Motor neuron (in vitro differentiated cells): ENCODE measurements around the gene DLX3. TPM values are rescaled to one million over a fixed set of nuclear protein-coding genes. Genes with fewer than 3 reads are reported as not detected.

Source experiments
- ATAC-seq, 8 experiments: fragments of 200-7000 bp; cut with Tn5 transposase; replicated peaks in 6 of 8; 2 replicates each; pipeline ENCODE4 v1.8.0; 2021; ENCODE audit warnings: mild to moderate bottlenecking in 8 of 8, moderate library complexity in 8 of 8
- H3K27ac ChIP-seq, 2 donors: fragments of 250-450 bp; sonication (Bioruptor Pico); 2 replicates each; pipeline ENCODE4 v1.9.0; 2021; ENCODE audit warnings: antibody characterized with exemption in 2 of 2, mild to moderate bottlenecking in 2 of 2, moderate library complexity in 1 of 2
- H3K4me1 ChIP-seq, 2 donors: fragments of 250-450 bp; sonication (Bioruptor Pico); replicated peaks in 1 of 2; 2 replicates each; pipeline ENCODE4 v1.6.1; 2021; ENCODE audit warnings: antibody characterized with exemption in 2 of 2, mild to moderate bottlenecking in 2 of 2, moderate library complexity in 1 of 2
- H3K4me3 ChIP-seq, 5 donors: fragments of 250-450 bp; sonication (Bioruptor Pico); 2 replicates each; pipeline ENCODE4 v1.9.0; 2021; ENCODE audit warnings: antibody characterized with exemption in 5 of 5, mild to moderate bottlenecking in 5 of 5, moderate library complexity in 4 of 5
- WGBS, 10 experiments: fragments of 450-650 bp; shearing (Covaris generic); methylation state at CpG; one replicate each; pipeline ENCODE4 v1.0.0; 2022; 5-methylcytosine and 5-hydroxymethylcytosine counted together
- in situ Hi-C, 9 experiments: fragments of 400-800 bp; cut with MboI; loops; one replicate each; pipeline ENCODE4 v1.15.0; 2021; ENCODE audit warnings: low sequenced_read_pairs in 9 of 9, low pct_unique_long_range_greater_than_20kb in 2 of 9; ENCODE audit not compliant: unreplicated experiment in 9 of 9
- total RNA-seq, 8 experiments: library from RNA; unstranded; fragments of 300-600 nt; gene quantifications; 2 replicates each; pipeline versions ENCODE4 v1.2.3 to v1.2.4, GENCODE V29; 2022

Gene DLX3
- total RNA-seq, 8 experiments from 2014 or later: 0.07 to 0.52 (median 0.21) TPM; not detected in 1

- 0 to 41% (median 37%) methylated on average over 1 to 6 of the region's 7 CpGs; no CpG with 5 or more reads in 4 of the 10 experiments for WGBS, 10 experiments
- Histone ChIP-seq H3K27ac (no peak overlapping the region), H3K4me1 (peaks cover 0 to 12% of the 10 kb centered on the region in 2 donors), H3K4me3 (no peak overlapping the region)
- ATAC-seq: no peak
- in situ Hi-C loops: loop anchor here (10.0 to 25.0 kb wide), 6 partner anchors 121 to 434 kb away; partner anchors contain the start of gene NXPH3 (in 1 of the 9)
Observed at GRCh38 chr17:49996121-49996494, 1.1 kb upstream of the DLX3 start.

GRCh38 chr17:49994085-49995054 lies 654 bp downstream of the DLX3 start:
- peak in 2 of 8 experiments; percentile 2 to 6 for ATAC-seq
- H3K27ac ChIP-seq: no peak overlapping the region
- in situ Hi-C loops: loop anchor here (10.0 to 25.0 kb wide), 6 partner anchors 120 to 432 kb away; partner anchors contain the start of gene NXPH3 (in 1 of the 9)
- peaks cover 0 to 12% of the 10 kb centered on the region in 2 donors for H3K4me1 ChIP-seq
- H3K4me3 ChIP-seq: no peak overlapping the region
- WGBS, 10 experiments: 0 to 11% (median 7%) methylated on average over 4 to 16 of the region's 50 CpGs; no CpG with 5 or more reads in 1 of the 10 experiments

- Histone ChIP-seq H3K27ac (no peak overlapping the region), H3K4me1 (peaks cover 0 to 11% of the 10 kb centered on the region in 2 donors), H3K4me3 (peak overlapping the region; percentile 7 to 22 (median 15))
- 0 to 88% (median 10%) methylated on average over 1 to 14 of the region's 77 CpGs; no CpG with 5 or more reads in 4 of the 10 experiments for WGBS, 10 experiments
- in situ Hi-C loops: loop anchor here (10.0 to 25.0 kb wide), 6 partner anchors 119 to 431 kb away; partner anchors contain the start of gene NXPH3 (in 1 of the 9)
- ATAC-seq: peak; percentile 8 to 29 (median 20)
Observed at GRCh38 chr17:49993423-49994060, 1.5 kb downstream of the DLX3 start.

GRCh38 chr17:49992933-49993422 lies 2.0 kb downstream of the DLX3 start:
- WGBS, 10 experiments: 6 to 33% (median 15%) methylated on average over 1 to 7 of the region's 23 CpGs; no CpG with 5 or more reads in 4 of the 10 experiments
- Histone ChIP-seq H3K27ac (no peak overlapping the region), H3K4me1 (peaks cover 0 to 8% of the 10 kb centered on the region in 2 donors), H3K4me3 (peak overlapping the region in 3 of 5 donors; percentile 7 to 22 (median 18))
- in situ Hi-C loops: loop anchor here (10.0 to 25.0 kb wide), 6 partner anchors 118 to 431 kb away; partner anchors contain the start of gene NXPH3 (in 1 of the 9)
- ATAC-seq: no peak

GRCh38 chr17:49992191-49992932 lies 2.7 kb downstream of the DLX3 start:
- WGBS, 10 experiments: 27 to 75% (median 58%) methylated on average over 1 to 7 of the region's 13 CpGs; no CpG with 5 or more reads in 1 of the 10 experiments
- peaks cover 0 to 8% of the 10 kb centered on the region in 2 donors for H3K4me1 ChIP-seq
- no peak for ATAC-seq
- no peak overlapping the region for H3K4me3 ChIP-seq
- H3K27ac ChIP-seq: no peak overlapping the region
- in situ Hi-C loops: loop anchor here (10.0 to 25.0 kb wide), 6 partner anchors 118 to 430 kb away; partner anchors contain the start of gene NXPH3 (in 1 of the 9)

GRCh38 chr17:49991409-49991808 lies 3.6 kb downstream of the DLX3 start:
- ATAC-seq: no peak
- in situ Hi-C loops: loop anchor here (10.0 to 25.0 kb wide), 6 partner anchors 117 to 429 kb away; partner anchors contain the start of gene NXPH3 (in 1 of the 9)
- Histone ChIP-seq H3K4me3 (no peak overlapping the region), H3K27ac (no peak overlapping the region), H3K4me1 (peaks cover 0 to 8% of the 10 kb centered on the region in 2 donors)
- 20 to 80% methylated on average over 1 of the region's 14 CpGs; no CpG with 5 or more reads in 8 of the 10 experiments for WGBS, 10 experiments

- ATAC-seq: no peak
- 30 to 100% (median 100%) methylated on average over 1 to 5 of the region's 8 CpGs; no CpG with 5 or more reads in 5 of the 10 experiments for WGBS, 10 experiments
- H3K4me3 ChIP-seq: no peak overlapping the region
- no peak overlapping the region for H3K27ac ChIP-seq
- in situ Hi-C loops: loop anchor here (10.0 to 25.0 kb wide), 6 partner anchors 116 to 429 kb away; partner anchors contain the start of gene NXPH3 (in 1 of the 9)
- H3K4me1 ChIP-seq: peaks cover 0 to 8% of the 10 kb centered on the region in 2 donors
Observed at GRCh38 chr17:49990921-49991320, 4.1 kb downstream of the DLX3 start.

GRCh38 chr17:49990331-49990730 lies 4.7 kb downstream of the DLX3 start:
- Histone ChIP-seq H3K4me1 (peaks cover 0 to 8% of the 10 kb centered on the region in 2 donors), H3K4me3 (no peak overlapping the region), H3K27ac (no peak overlapping the region)
- WGBS, 10 experiments: 0 to 71% (median 38%) methylated on average over 1 to 3 of the region's 3 CpGs; no CpG with 5 or more reads in 5 of the 10 experiments
- ATAC-seq: no peak
- in situ Hi-C loops: loop anchor here (10.0 to 25.0 kb wide), 6 partner anchors 116 to 428 kb away; partner anchors contain the start of gene NXPH3 (in 1 of the 9)

- no peak overlapping the region for H3K4me3 ChIP-seq
- in situ Hi-C loops: loop anchor here in 6 of 9 experiments (25.0 kb wide), 2 partner anchors 127 to 427 kb away; no protein-coding TSS in a partner anchor
- WGBS, 10 experiments: no CpG with 5 or more reads among the region's 4 CpGs
- no peak overlapping the region for H3K27ac ChIP-seq
- no peak for ATAC-seq
- H3K4me1 ChIP-seq: peaks cover 0 to 8% of the 10 kb centered on the region in 2 donors
Observed at GRCh38 chr17:49989518-49989880, 5.5 kb downstream of the DLX3 start.

GRCh38 chr17:49987681-49988441 lies 7.2 kb downstream of the DLX3 start:
- H3K4me1 ChIP-seq: no peaks in the 10 kb centered on the region
- ATAC-seq: peak in 5 of 8 experiments; percentile 4 to 91 (median 72)
- H3K4me3 ChIP-seq: no peak overlapping the region
- in situ Hi-C loops: loop anchor here in 6 of 9 experiments (25.0 kb wide), 2 partner anchors 126 to 426 kb away; no protein-coding TSS in a partner anchor
- WGBS, 10 experiments: 0 to 25% (median 4%) methylated on average over 6 to 9 of the region's 17 CpGs; no CpG with 5 or more reads in 7 of the 10 experiments
- no peak overlapping the region for H3K27ac ChIP-seq

GRCh38 chr17:49987290-49987585 lies 7.8 kb downstream of the DLX3 start:
- WGBS, 10 experiments: 40 to 71% (median 50%) methylated on average over 1 of the region's 2 CpGs; no CpG with 5 or more reads in 7 of the 10 experiments
- H3K4me3 ChIP-seq: no peak overlapping the region
- in situ Hi-C loops: loop anchor here in 6 of 9 experiments (25.0 kb wide), 2 partner anchors 125 to 425 kb away; no protein-coding TSS in a partner anchor

More at GRCh38 chr17:49987290-49987585, 7.8 kb downstream of the DLX3 start:
- Histone ChIP-seq H3K27ac (no peak overlapping the region), H3K4me1 (no peaks in the 10 kb centered on the region)
- ATAC-seq: peak in 3 of 8 experiments; percentile 26 to 77 (median 37)
